IPS DF 6.9 (cell line): ENCODE data around the gene HTR4.

ENCODE experiments used
- DNase-seq: peaks from one replicate; pipeline ENCODE4 v3.0.0-alpha.2; 2013; ENCODE audit warnings: low read depth, low spot score
- H3K27ac ChIP-seq: one replicate; pipeline ENCODE4 v1.5.1; 2013; ENCODE audit warnings: low read length, control low read depth
- H3K27me3 ChIP-seq: 2 replicates; pipeline ENCODE4 v1.6.1; 2013; ENCODE audit warnings: mild to moderate bottlenecking, low read length; ENCODE audit not compliant: control insufficient read depth, insufficient read depth
- H3K36me3 ChIP-seq: 2 replicates; pipeline ENCODE4 v1.6.1; 2013; ENCODE audit warnings: low read length; ENCODE audit not compliant: control insufficient read depth, insufficient read depth
- H3K4me1 ChIP-seq: 2 replicates; pipeline ENCODE4 v1.6.1; 2013; ENCODE audit warnings: low read length; ENCODE audit not compliant: control insufficient read depth, insufficient read depth
- H3K4me3 ChIP-seq: 2 replicates; pipeline ENCODE4 v1.5.1; 2013; ENCODE audit warnings: mild to moderate bottlenecking, low read length
- H3K9me3 ChIP-seq: 2 replicates; pipeline ENCODE4 v1.6.1; 2013; ENCODE audit warnings: low read length, inconsistent platforms; ENCODE audit not compliant: control insufficient read depth, insufficient read depth
- WGBS: extraction: QIAGEN DNeasy Blood & Tissue Kit; methylation state at CpG from one replicate; pipeline ENCODE4 v1.1.7; 2013; ENCODE audit warnings: mixed read lengths, missing lambda C conversion rate; ENCODE audit not compliant: insufficient read length, insufficient coverage; 5-methylcytosine and 5-hydroxymethylcytosine counted together

The HTR4 gene

GRCh38 chr5:148563021-148563420 is 91.3 kb downstream of the HTR4 start:
- Histone ChIP-seq H3K4me1 (no peaks in the 10 kb centered on the region; the same call in 1 of the 2 replicates), H3K36me3 (no peaks in the 10 kb centered on the region), H3K27ac (no peak overlapping the region), H3K4me3 (no peak overlapping the region), H3K9me3 (no peaks in the 10 kb centered on the region), H3K27me3 (no peaks in the 10 kb centered on the region)
- no CpG with 5 or more reads among the region's 1 CpG for WGBS
- DNase-seq = no peak

- DNase-seq = no peak
- WGBS = no CpG with 5 or more reads among the region's 3 CpGs
Observed at GRCh38 chr5:148561801-148562311, 92.5 kb downstream of the HTR4 start.

GRCh38 chr5:148559461-148559860 is 94.9 kb downstream of the HTR4 start:
- no peaks in the 10 kb centered on the region; the same call in 1 of the 2 replicates for H3K4me1 ChIP-seq
- no peak overlapping the region for H3K27ac ChIP-seq
- H3K4me3 ChIP-seq = no peak overlapping the region
- no peaks in the 10 kb centered on the region for H3K27me3 ChIP-seq
- DNase-seq = no peak
- no peaks in the 10 kb centered on the region for H3K36me3 ChIP-seq
- no peaks in the 10 kb centered on the region for H3K9me3 ChIP-seq
- WGBS = no CpG with 5 or more reads among the region's 4 CpGs

More at GRCh38 chr5:148561801-148562311, 92.5 kb downstream of the HTR4 start:
- H3K4me3 ChIP-seq = no peak overlapping the region
- H3K27me3 ChIP-seq = no peaks in the 10 kb centered on the region
- H3K27ac ChIP-seq = no peak overlapping the region
- no peaks in the 10 kb centered on the region; the same call in 1 of the 2 replicates for H3K4me1 ChIP-seq
- no peaks in the 10 kb centered on the region for H3K9me3 ChIP-seq
- H3K36me3 ChIP-seq = no peaks in the 10 kb centered on the region

- DNase-seq = no peak
Observed at GRCh38 chr5:148558892-148559291, 95.4 kb downstream of the HTR4 start.

GRCh38 chr5:148556835-148557234 is 97.5 kb downstream of the HTR4 start:
- Histone ChIP-seq H3K4me1 (no peaks in the 10 kb centered on the region; the same call in 1 of the 2 replicates), H3K27me3 (no peaks in the 10 kb centered on the region), H3K4me3 (no peak overlapping the region), H3K36me3 (no peaks in the 10 kb centered on the region), H3K27ac (no peak overlapping the region), H3K9me3 (no peaks in the 10 kb centered on the region)
- DNase-seq = no peak
- no CpG with 5 or more reads among the region's 2 CpGs for WGBS

More at GRCh38 chr5:148558892-148559291, 95.4 kb downstream of the HTR4 start:
- Histone ChIP-seq H3K9me3 (no peaks in the 10 kb centered on the region), H3K4me1 (no peaks in the 10 kb centered on the region; the same call in 1 of the 2 replicates), H3K4me3 (no peak overlapping the region), H3K27me3 (no peaks in the 10 kb centered on the region), H3K36me3 (no peaks in the 10 kb centered on the region), H3K27ac (no peak overlapping the region)
- WGBS = no CpG with 5 or more reads among the region's 2 CpGs

- H3K27me3 ChIP-seq = no peaks in the 10 kb centered on the region
- H3K4me3 ChIP-seq = no peak overlapping the region
- H3K27ac ChIP-seq = no peak overlapping the region
- no peaks in the 10 kb centered on the region for H3K9me3 ChIP-seq
- no CpG with 5 or more reads among the region's 2 CpGs for WGBS
- no peaks in the 10 kb centered on the region for H3K36me3 ChIP-seq
- no peaks in the 10 kb centered on the region; the same call in 1 of the 2 replicates for H3K4me1 ChIP-seq
- no peak for DNase-seq
Observed at GRCh38 chr5:148554621-148555020, 99.7 kb downstream of the HTR4 start.

- Histone ChIP-seq H3K9me3 (no peaks in the 10 kb centered on the region), H3K36me3 (no peaks in the 10 kb centered on the region), H3K27ac (no peak overlapping the region), H3K4me1 (no peaks in the 10 kb centered on the region), H3K27me3 (no peaks in the 10 kb centered on the region), H3K4me3 (no peak overlapping the region)
- no CpG with 5 or more reads among the region's 2 CpGs for WGBS
- no peak for DNase-seq
Observed at GRCh38 chr5:148543727-148544126, 110.6 kb downstream of the HTR4 start.

GRCh38 chr5:148542812-148543211 is 111.5 kb downstream of the HTR4 start:
- no peaks in the 10 kb centered on the region for H3K4me1 ChIP-seq
- no peaks in the 10 kb centered on the region for H3K36me3 ChIP-seq
- H3K27ac ChIP-seq = no peak overlapping the region
- WGBS = no CpG with 5 or more reads among the region's 1 CpG
- no peaks in the 10 kb centered on the region for H3K27me3 ChIP-seq
- no peak overlapping the region for H3K4me3 ChIP-seq
- DNase-seq = no peak
- H3K9me3 ChIP-seq = no peaks in the 10 kb centered on the region

- H3K27me3 ChIP-seq = no peaks in the 10 kb centered on the region
- no peak for DNase-seq
- no peak overlapping the region for H3K4me3 ChIP-seq
- H3K36me3 ChIP-seq = no peaks in the 10 kb centered on the region
- H3K4me1 ChIP-seq = no peaks in the 10 kb centered on the region
- H3K9me3 ChIP-seq = no peaks in the 10 kb centered on the region
- WGBS = no CpG with 5 or more reads among the region's 6 CpGs
- no peak overlapping the region for H3K27ac ChIP-seq
Observed at GRCh38 chr5:148541054-148541835, 113.1 kb downstream of the HTR4 start.

- Histone ChIP-seq H3K27ac (no peak overlapping the region), H3K36me3 (no peaks in the 10 kb centered on the region), H3K4me1 (no peaks in the 10 kb centered on the region), H3K4me3 (no peak overlapping the region), H3K27me3 (no peaks in the 10 kb centered on the region), H3K9me3 (no peaks in the 10 kb centered on the region)
- WGBS = no CpG with 5 or more reads among the region's 1 CpG
- DNase-seq = no peak
Observed at GRCh38 chr5:148540647-148541046, 113.7 kb downstream of the HTR4 start.
